Peyer's patch (tissue), 4 donors: ENCODE measurements around the gene UTS2R. TPM values are rescaled to one million over a fixed set of nuclear protein-coding genes. Genes with fewer than 3 reads are reported as not detected.

Experiments
- DNase-seq, 3 donors: peaks; one replicate each; pipeline ENCODE4 v3.0.0-alpha.2; 2017 to 2019
- H3K27ac ChIP-seq, 4 donors: fragments of 200-600 bp; sonication (generic); one replicate each; pipeline ENCODE4 v1.5.1; 2016 to 2019
- H3K27me3 ChIP-seq, 2 donors: fragments of 200-600 bp; sonication (generic); one replicate each; pipeline ENCODE4 v1.5.1; 2019
- H3K36me3 ChIP-seq, 3 donors: fragments of 200-600 bp; sonication (generic); one replicate each; pipeline ENCODE4 v1.5.1; 2016 to 2019
- H3K4me1 ChIP-seq, 4 donors: fragments of 200-600 bp; sonication (generic); one replicate each; pipeline ENCODE4 v1.5.1; 2016 to 2019
- H3K4me3 ChIP-seq, 4 donors: fragments of 200-600 bp; sonication (generic); 1 replicate in 3 of 4; 2 replicates in 1 of 4; pipeline ENCODE4 v1.5.1; 2016 to 2019; ENCODE audit warnings: mild to moderate bottlenecking in 1 of 4
- H3K9me3 ChIP-seq, 4 donors: fragments of 200-600 bp; sonication (generic); one replicate each; pipeline ENCODE4 v1.5.1; 2016 to 2019; ENCODE audit warnings: mild to moderate bottlenecking in 1 of 4
- POLR2A ChIP-seq, 2 donors: fragments of 450-650 bp; IDR thresholded peaks; one replicate each; pipeline ENCODE4 v1.5.1; 2017; ENCODE audit warnings: antibody characterized with exemption in 2 of 2, mild to moderate bottlenecking in 2 of 2, moderate library complexity in 2 of 2
- total RNA-seq, 4 donors: library from RNA; depleted of rRNA; stranded (reverse); fragments of >200 nt; gene quantifications; one replicate each; pipeline ENCODE4 v1.1.0, GENCODE V29; 2016
- TF ChIP-seq, protein P1 (sequence below), 6 experiments: fragments of 450-650 bp in 4 of 6; fragments of 200-600 bp in 2 of 6; sonication (generic) in 1 of 6; IDR thresholded peaks; one replicate each; pipeline ENCODE4 v1.5.1; 2017 to 2019; ENCODE audit warnings: antibody characterized with exemption in 6 of 6, mild to moderate bottlenecking in 3 of 6, moderate library complexity in 1 of 6

The UTS2R gene
- total RNA-seq, 4 donors from 2014 or later = not detected

DNA sequence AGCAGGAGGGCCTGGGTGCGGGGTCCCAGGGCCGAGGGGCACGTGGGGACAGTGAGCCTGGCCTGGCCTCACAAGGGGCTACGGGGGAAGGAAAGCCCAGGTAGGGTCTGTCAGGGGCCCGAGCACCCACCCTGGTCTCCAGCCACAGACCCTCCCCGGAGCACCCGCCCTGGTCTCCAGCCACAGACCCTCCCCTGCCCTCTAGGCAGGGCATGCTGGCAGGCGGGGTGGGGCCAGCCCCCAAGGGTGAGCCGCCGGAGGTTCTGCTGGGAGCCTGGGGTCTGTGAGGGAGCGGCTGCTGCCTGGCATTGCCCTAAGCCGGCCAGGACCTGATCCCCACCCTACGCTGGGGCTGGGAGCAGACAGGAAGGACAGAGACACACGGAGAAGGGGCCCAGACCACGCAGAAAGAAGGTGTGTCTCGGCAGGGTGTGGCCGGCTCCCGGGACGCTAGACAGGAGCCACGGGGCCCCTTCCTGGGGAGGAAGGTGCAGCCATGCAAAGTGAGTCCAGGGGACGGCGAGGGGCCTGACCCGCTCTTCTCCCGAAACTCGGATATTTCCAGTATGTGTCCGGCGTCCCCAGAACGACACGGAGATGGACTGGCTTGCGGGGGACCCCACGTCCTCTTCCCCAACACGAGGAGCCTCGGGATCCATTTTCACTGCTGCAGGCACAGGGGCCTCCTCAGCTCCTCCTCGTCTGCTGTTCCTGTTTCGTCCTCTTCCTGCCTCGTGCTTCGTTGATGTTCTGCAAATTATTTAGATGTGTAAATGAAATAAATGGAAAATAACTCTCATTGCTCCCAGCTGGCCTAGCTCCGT, 15.5 kb downstream of the UTS2R start:
- Histone ChIP-seq H3K27ac (no peak overlapping the region), H3K27me3 (no peaks in the 10 kb centered on the region), H3K4me1 (peaks cover 0 to 13% (median 0%) of the 10 kb centered on the region in 4 donors), H3K36me3 (peaks cover 0 to 7% (median 0%) of the 10 kb centered on the region in 3 donors), H3K9me3 (no peaks in the 10 kb centered on the region), H3K4me3 (no peak overlapping the region)
- no peak for DNase-seq
- TF ChIP-seq, protein P1, sequence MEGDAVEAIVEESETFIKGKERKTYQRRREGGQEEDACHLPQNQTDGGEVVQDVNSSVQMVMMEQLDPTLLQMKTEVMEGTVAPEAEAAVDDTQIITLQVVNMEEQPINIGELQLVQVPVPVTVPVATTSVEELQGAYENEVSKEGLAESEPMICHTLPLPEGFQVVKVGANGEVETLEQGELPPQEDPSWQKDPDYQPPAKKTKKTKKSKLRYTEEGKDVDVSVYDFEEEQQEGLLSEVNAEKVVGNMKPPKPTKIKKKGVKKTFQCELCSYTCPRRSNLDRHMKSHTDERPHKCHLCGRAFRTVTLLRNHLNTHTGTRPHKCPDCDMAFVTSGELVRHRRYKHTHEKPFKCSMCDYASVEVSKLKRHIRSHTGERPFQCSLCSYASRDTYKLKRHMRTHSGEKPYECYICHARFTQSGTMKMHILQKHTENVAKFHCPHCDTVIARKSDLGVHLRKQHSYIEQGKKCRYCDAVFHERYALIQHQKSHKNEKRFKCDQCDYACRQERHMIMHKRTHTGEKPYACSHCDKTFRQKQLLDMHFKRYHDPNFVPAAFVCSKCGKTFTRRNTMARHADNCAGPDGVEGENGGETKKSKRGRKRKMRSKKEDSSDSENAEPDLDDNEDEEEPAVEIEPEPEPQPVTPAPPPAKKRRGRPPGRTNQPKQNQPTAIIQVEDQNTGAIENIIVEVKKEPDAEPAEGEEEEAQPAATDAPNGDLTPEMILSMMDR (IDR thresholded peaks at IDR 0.05) = no peak
- TF ChIP-seq POLR2A (IDR thresholded peaks at IDR 0.05) = no peak

DNA sequence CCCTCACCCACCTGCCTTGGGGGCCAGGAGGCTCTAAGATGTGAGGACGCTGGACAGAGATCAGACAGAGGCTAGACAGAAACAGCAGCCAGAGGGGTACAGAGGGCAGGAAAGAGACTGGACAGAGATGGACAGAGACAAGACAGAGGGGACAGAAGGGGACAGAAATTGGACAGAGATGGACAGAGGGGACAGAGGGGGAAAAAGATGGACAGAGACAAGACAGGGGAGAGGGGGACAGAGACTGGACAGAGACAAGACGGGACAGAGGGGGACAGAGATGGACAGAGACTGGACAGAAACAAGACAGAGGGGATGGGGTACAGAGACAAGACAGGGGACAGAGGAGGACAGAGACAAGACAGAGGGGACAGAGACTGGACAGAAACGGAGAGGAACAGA, 16.1 kb downstream of the UTS2R start:
- peaks cover 0 to 13% (median 0%) of the 10 kb centered on the region in 4 donors for H3K4me1 ChIP-seq
- no peak for DNase-seq
- H3K4me3 ChIP-seq = no peak overlapping the region
- no peak overlapping the region for H3K27ac ChIP-seq
- no peaks in the 10 kb centered on the region for H3K27me3 ChIP-seq
- TF ChIP-seq, protein P1 (IDR thresholded peaks at IDR 0.05) = no peak
- TF ChIP-seq POLR2A (IDR thresholded peaks at IDR 0.05) = no peak
- peaks cover 0 to 11% (median 0%) of the 10 kb centered on the region in 3 donors for H3K36me3 ChIP-seq
- H3K9me3 ChIP-seq = no peaks in the 10 kb centered on the region

DNA sequence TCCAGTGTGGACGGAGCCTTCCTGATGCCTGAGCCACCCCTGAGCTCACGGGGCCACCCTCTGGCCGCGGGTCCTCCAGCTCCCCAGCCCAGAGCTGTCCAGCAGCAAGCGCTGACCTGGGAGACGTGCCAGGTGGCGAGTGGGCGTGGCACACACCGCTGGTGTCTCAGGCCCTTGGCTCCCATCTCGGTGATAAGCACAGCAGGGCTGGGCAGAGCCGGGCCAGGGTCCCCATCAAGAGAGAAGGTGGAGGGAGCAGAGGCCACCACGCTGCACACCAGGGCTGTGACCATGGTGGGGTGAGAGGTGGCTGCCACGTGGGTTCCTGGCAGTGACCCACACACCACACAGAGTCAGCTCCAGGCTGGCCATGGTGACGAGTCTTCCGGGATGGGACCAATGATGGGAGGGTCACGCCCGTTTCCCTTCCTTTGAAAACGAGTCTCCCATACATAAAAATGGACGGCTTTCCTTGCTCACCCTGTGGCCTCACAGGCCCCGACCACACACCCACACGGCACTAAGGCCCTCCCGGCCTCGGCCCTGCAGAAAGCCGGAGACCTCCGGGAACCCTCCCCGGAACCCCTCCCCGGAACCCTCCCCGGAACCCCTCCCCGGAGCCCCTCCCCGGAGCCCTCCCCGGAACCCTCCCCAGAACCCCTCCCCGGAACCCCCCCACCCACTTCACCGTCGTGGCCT, 16.8 kb downstream of the UTS2R start:
- Histone ChIP-seq H3K4me1 (peaks cover 0 to 13% (median 0%) of the 10 kb centered on the region in 4 donors), H3K9me3 (no peaks in the 10 kb centered on the region), H3K36me3 (peaks cover 0 to 11% (median 0%) of the 10 kb centered on the region in 3 donors), H3K27me3 (no peaks in the 10 kb centered on the region), H3K27ac (no peak overlapping the region), H3K4me3 (no peak overlapping the region)
- TF ChIP-seq, protein P1 (IDR thresholded peaks at IDR 0.05) = no peak
- DNase-seq = peak in 1 of 3 donors; percentile 69

DNA sequence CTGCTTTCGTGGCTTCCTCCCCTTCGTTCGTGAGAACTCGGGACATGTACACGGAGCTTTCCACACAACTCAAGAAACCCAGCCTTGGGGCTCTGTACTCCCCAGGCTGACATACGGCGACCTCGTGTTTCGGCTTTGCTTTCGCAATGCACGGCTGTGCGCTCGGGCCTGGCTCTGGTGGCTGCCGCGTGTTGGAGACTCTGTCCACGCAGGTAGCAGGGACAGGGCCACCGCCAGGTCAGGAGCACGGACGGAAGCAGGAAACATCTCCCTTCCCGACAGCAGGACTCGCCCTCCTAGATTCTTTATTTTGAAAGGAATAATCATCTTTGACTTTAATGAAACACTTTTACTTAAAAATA, 17.3 kb downstream of the UTS2R start:
- peaks cover 0 to 13% (median 0%) of the 10 kb centered on the region in 4 donors for H3K4me1 ChIP-seq
- DNase-seq = no peak
- H3K36me3 ChIP-seq = peaks cover 0 to 11% (median 0%) of the 10 kb centered on the region in 3 donors

DNA sequence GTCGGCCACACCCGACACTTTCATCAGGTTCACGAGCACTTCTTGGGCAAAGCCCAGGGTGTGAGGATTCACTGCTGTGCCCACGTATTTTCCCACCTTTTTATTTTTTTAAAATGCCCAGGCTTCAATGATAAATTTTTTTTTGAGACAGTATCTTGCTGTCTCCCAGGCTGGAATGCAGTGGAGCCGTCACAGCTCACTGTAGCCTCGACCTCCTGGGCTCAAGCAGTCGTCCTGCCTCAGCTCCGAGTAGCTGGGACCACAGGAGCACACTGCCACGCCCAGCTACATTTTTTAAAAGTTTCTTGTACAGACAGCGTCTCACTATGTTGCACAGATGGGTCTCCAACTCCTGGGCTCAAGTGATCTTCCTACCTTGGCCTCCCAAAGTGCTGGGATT, 17.8 kb downstream of the UTS2R start:
- H3K36me3 ChIP-seq = peaks cover 0 to 11% (median 0%) of the 10 kb centered on the region in 3 donors

More for the DNA sequence above, 17.3 kb downstream of the UTS2R start:
- Histone ChIP-seq H3K27ac (no peak overlapping the region), H3K9me3 (no peaks in the 10 kb centered on the region), H3K4me3 (no peak overlapping the region), H3K27me3 (no peaks in the 10 kb centered on the region)
- TF ChIP-seq, protein P1 (IDR thresholded peaks at IDR 0.05) = no peak

More for the DNA sequence above, 17.8 kb downstream of the UTS2R start:
- H3K27me3 ChIP-seq = no peaks in the 10 kb centered on the region
- no peak for DNase-seq
- H3K9me3 ChIP-seq = no peaks in the 10 kb centered on the region
- peaks cover 0 to 13% (median 0%) of the 10 kb centered on the region in 4 donors for H3K4me1 ChIP-seq
- no peak overlapping the region for H3K4me3 ChIP-seq
- H3K27ac ChIP-seq = no peak overlapping the region
- TF ChIP-seq, protein P1 (IDR thresholded peaks at IDR 0.05) = no peak
- no peak for TF ChIP-seq POLR2A (IDR thresholded peaks at IDR 0.05)
